Loucy (cell line): Measurements from ENCODE around the gene TBL1X.

Experiments
- EZH2phosphoT487 ChIP-seq: fragments of 200-600 bp; IDR thresholded peaks from 2 replicates; pipeline ENCODE4 v1.6.1; 2018; ENCODE audit warnings: antibody characterized with exemption, mild to moderate bottlenecking, moderate library complexity, borderline replicate concordance
- TF ChIP-seq, protein P1 (sequence below): fragments of 200-600 bp; sonication (generic); conservative IDR thresholded peaks from 2 replicates; pipeline ENCODE4 v1.5.1; 2014; ENCODE audit warnings: mild to moderate bottlenecking, antibody characterized with exemption, low read length

DNA sequence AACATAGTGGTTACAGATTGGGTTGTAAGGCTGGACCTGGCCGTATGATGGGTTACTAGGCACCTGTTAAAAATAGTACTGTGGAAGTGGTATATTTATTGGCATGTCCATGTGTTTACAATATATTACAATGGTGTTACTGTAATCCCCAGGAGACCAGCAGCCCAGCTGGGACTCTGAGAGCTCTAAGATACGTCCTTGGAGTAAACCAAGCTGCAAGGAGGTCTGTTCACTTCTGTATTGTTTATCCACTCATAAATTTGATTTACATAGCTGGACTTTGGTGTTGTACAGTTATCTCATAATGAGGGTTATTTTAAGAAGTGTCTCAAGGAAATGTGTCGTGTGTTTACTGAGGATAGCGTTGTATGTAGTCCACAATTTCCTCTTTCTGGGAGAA, 93.8 kb downstream of the TBL1X start:
- TF ChIP-seq, protein P1, sequence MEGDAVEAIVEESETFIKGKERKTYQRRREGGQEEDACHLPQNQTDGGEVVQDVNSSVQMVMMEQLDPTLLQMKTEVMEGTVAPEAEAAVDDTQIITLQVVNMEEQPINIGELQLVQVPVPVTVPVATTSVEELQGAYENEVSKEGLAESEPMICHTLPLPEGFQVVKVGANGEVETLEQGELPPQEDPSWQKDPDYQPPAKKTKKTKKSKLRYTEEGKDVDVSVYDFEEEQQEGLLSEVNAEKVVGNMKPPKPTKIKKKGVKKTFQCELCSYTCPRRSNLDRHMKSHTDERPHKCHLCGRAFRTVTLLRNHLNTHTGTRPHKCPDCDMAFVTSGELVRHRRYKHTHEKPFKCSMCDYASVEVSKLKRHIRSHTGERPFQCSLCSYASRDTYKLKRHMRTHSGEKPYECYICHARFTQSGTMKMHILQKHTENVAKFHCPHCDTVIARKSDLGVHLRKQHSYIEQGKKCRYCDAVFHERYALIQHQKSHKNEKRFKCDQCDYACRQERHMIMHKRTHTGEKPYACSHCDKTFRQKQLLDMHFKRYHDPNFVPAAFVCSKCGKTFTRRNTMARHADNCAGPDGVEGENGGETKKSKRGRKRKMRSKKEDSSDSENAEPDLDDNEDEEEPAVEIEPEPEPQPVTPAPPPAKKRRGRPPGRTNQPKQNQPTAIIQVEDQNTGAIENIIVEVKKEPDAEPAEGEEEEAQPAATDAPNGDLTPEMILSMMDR: no peak
- no peak for TF ChIP-seq EZH2phosphoT487
